ENCODE results near the gene NABP2. TPM values are rescaled to one million over a fixed set of nuclear protein-coding genes. Genes with fewer than 3 reads are reported as not detected.

Gene NABP2
- total RNA-seq, 1 experiment from 2014 or later = 49.0 TPM

- H3K27me3 ChIP-seq (ENCODE audit: insufficient read depth, low read length) = no peaks in the 10 kb centered on the region
- H3K4ac ChIP-seq (ENCODE audit: low read depth, low read length) = no peak overlapping the region
- H3K36me3 Mint-ChIP-seq (ENCODE audit: insufficient read depth in 1 of 3, low read depth in 3 of 3) = peaks cover 17 to 29% (median 29%) of the 10 kb centered on the region in 3 experiments; a peak in 6 of 7 replicates
Measured at GRCh38 chr12:56258820-56259183, 34.7 kb downstream of the NABP2 start.

More at GRCh38 chr12:56258820-56259183, 34.7 kb downstream of the NABP2 start:
- Histone ChIP-seq H4K91ac (ENCODE audit: insufficient read length, low read depth, low read length) (no peak overlapping the region), H3K23me2 (ENCODE audit: insufficient read length, low read depth, low read length, poor library complexity, severe bottlenecking) (no peaks in the 10 kb centered on the region), H2BK120ac (ENCODE audit: low read depth, low read length, poor library complexity, severe bottlenecking) (no peak overlapping the region), H3K79me2 (ENCODE audit: insufficient read depth, low read length) (no peaks in the 10 kb centered on the region), H3K27ac (ENCODE audit: insufficient read length, low read depth, low read length) (no peak overlapping the region), H2BK5ac (ENCODE audit: insufficient read length, low read length) (no peak overlapping the region), H3K4me2 (ENCODE audit: insufficient read depth, insufficient read length, low read length) (peak overlapping the region; percentile 85), H2BK15ac (ENCODE audit: low read depth, low read length) (no peak overlapping the region), H2AK5ac (ENCODE audit: insufficient read length, low read length) (no peak overlapping the region), H3K56ac (ENCODE audit: insufficient read length, low read depth, low read length) (no peak overlapping the region), H3K4me1 (ENCODE audit: insufficient read depth, low read length) (no peaks in the 10 kb centered on the region), H3K79me1 (ENCODE audit: insufficient read depth, low read depth, low read length, poor library complexity, severe bottlenecking) (no peaks in the 10 kb centered on the region), H3T11ph (ENCODE audit: low read length) (no peak overlapping the region), H4K20me1 (ENCODE audit: control insufficient read depth, insufficient read depth, insufficient read length) (no peaks in the 10 kb centered on the region), H3K23ac (ENCODE audit: insufficient read length, low read depth, low read length) (no peak overlapping the region), H3K9ac (ENCODE audit: extremely low read depth, insufficient read length, low read length) (peak overlapping the region; percentile 40), H2BK20ac (ENCODE audit: low read depth, low read length, poor library complexity, severe bottlenecking) (no peak overlapping the region), H3K9me3 (ENCODE audit: control insufficient read depth, low read depth, low read length) (no peaks in the 10 kb centered on the region), H3K14ac (ENCODE audit: insufficient read depth, low read length) (0 out of 2 replicates have a peak overlapping the region, but pooled peaks have one; percentile 4), H4K8ac (replicated peaks; ENCODE audit: insufficient read length, low read depth, low read length) (no peak overlapping the region), H2AFZ (ENCODE audit: low read length) (peak overlapping the region; percentile 49), H4K5ac (ENCODE audit: insufficient read length, low read depth, low read length) (no peak overlapping the region), H2BK12ac (ENCODE audit: insufficient read length, low read depth, low read length) (no peak overlapping the region), H3K18ac (ENCODE audit: insufficient read length, low read depth, low read length) (no peak overlapping the region)
- TF ChIP-seq CTCF (conservative IDR thresholded peaks at IDR 0.05) = no peak
- H3K4me3 Mint-ChIP-seq = peak overlapping the region; percentile 77 to 85
- DNase-seq = no peak
- peaks cover 20% of the 10 kb centered on the region in 2 experiments for H3K4me1 Mint-ChIP-seq
- H3K9me3 Mint-ChIP-seq = no peaks in the 10 kb centered on the region; a peak in 1 of 5 replicates
- peaks cover 2% of the 10 kb centered on the region; the same call in 1 of the 2 replicates for H3K27me3 Mint-ChIP-seq (ENCODE audit: low read depth)
- no CpG with 5 or more reads among the region's 9 CpGs for WGBS (ENCODE audit: extremely low coverage, insufficient read length, low lambda C conversion rate)
- H3K27ac Mint-ChIP-seq = peak overlapping the region in 1 of 3 experiments; percentile 60; a peak in 3 of 7 replicates
